ENCODE results near the gene FOXI2.

Gene FOXI2

GRCh38 chr10:127736915-127737562 lies at the start of gene FOXI2:
TSS of gene FOXI2 (plus strand) at chr10:127737185. CDS start at chr10:127737274, 89 bp downstream.
- no peak for DNase-seq

DNA sequence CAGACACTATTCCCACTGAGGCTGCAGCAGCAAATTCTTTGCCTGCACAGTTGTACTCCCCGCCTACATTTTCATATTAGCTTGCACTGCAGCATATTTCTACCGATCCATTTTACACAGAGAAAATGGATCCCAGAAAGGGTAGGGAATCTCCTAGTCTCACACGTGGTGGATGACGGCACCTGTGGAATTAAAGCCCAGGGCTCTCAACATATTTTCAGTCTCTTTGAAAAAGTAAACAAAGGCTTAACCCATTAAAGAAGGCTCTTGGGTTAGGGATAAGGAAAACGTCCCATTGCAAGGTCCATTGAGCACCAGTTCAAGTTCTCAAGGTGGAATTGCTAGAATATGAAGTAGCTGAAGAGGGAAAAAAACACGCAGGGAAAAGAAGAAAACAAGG lies 49.4 kb upstream of the FOXI2 start:
- no peak for DNase-seq

DNA sequence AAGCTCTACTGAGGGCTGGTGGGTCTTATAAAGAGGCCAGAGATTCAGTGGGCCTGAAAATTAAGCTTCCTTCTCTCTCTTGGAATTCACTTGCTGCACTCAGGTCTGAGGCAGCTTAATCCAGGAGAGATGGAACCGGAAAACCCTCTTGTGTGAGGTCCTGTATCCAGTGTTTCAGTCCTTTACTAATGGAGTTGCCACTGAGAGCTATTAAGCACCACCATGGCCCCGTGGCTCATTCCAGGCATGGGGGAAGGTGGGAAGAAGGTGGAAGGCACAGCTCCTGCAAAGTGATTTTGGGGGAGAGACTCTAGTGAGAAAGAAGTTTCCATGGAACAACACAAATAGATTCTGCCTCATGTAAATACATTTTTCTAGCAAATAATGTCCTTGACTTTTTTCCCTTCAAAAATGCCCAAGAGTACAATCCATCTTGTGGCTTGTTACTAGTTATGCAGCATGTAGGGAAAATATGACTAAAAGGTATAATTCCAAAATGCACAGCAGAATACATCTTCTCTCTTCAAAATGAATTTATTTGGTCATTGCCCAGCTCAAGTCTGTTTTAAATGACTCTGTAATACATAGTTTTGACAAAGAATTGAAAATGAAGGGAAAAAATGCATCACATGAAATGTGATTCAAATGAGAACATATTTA lies 46.7 kb upstream of the FOXI2 start:
- DNase-seq, result no peak

- DNase-seq, result no peak
Measured at GRCh38 chr10:127694580-127695193, 42.3 kb upstream of the FOXI2 start.

DNA sequence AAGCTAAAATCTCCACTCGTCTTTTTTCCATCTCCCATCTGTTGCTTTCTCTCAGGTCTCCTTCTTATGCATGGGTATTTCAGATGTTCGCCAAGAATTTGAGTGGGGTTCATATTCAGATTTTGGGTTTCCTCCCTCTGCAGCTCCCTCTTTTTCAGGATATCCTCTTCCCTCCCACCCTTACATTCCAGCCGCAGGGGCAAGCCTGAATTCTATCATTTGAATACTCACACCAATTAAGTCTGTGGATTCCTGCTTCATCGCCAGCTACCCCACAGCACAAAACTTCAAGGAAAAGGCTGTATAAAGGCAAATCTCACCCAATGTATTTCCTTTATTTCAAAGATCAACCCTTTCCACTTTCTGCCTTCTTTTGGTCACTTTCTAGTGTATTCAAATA lies 41.6 kb upstream of the FOXI2 start:
- DNase-seq, result no peak

DNA sequence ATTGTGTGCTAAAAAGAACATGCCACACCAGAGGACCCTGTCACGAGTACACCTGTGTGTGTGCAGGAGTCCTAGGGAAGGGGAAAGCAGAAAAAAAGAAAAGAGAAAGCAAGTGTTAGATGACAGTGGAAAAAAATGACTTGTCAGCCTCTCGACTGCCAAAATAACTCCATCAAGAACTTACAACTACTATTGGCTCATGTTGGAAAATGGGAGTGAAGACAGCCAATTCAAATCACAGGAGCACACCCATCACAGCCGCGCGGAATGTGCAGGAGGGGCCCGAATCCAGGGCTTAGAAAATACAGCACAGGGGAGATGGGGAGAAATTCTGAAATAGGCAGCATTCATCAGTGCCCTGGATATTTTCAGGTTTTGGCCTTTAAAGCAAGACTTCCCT lies 38.1 kb upstream of the FOXI2 start:
- DNase-seq, result no peak

GRCh38 chr10:127699311-127699710 lies 37.7 kb upstream of the FOXI2 start:
- DNase-seq, result no peak

DNA sequence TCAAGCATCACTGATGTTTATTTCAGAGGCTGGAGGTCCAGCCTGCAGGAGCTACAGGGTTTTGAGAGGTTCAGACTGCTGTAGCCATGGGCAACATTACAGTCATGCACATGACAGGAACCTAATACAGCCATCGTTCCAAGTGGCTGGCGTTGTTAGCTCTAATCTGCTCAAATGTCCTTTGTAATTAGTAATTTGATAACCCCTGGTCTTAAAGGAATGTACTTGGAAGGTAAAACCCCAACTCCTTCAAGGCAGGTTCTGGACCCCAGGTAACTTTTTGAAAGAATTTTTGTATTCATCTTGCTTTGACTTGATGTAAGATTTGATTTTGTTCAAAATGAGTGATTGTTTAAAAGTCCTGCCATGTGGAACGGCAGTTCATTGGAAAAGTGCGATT lies 34.7 kb upstream of the FOXI2 start:
- no peak for DNase-seq

GRCh38 chr10:127715249-127715648 lies 21.7 kb upstream of the FOXI2 start:
- no peak for DNase-seq

DNA sequence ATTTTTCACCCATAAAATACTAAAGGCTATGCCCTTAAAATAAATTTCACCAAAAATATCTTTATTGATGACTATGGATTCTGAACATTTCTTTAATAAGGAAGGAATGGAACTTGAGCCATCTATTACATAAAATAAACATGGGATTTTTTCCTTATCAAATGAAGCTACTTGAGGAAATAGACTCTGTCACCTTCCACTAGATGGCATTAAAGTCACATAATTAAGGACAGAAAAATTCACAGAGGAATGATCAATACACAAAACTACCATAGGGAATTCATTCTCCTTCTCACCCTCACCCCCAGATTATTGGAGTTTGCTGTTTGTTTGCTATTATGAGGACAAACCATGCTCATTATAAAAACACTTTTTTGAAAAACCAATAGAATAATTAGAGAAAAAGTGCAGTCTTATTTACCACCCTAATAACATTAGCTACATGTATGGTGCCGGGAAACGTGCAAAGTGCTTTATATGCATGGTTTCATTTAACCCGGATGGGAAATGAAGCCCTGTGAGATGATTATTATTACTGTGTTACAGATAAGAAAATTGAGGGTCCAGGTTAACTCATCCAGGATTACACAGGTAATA lies 21.1 kb upstream of the FOXI2 start:
- DNase-seq, result no peak

- DNase-seq, result no peak
Measured at GRCh38 chr10:127720142-127720541, 16.8 kb upstream of the FOXI2 start.

DNA sequence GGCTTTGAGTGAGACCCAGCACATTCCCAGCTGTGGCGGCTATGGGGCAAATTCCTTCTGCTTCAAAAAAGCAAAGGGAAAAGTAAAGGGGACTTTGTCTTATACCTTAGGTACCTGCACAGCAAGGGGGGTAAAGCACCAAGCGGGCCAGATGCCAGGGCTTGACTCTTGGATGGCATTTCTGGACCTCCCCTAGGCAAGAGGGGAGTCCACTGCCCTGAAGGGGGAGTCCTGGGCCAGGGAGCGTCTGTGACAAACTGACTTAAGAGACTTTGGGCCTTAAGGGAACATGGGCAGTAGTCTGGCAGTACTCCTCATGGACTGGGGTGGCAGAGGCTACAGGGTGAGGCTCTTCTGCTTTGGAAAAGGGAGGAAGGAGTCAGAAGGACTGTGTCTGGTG lies 16.1 kb upstream of the FOXI2 start:
- no peak for DNase-seq

DNA sequence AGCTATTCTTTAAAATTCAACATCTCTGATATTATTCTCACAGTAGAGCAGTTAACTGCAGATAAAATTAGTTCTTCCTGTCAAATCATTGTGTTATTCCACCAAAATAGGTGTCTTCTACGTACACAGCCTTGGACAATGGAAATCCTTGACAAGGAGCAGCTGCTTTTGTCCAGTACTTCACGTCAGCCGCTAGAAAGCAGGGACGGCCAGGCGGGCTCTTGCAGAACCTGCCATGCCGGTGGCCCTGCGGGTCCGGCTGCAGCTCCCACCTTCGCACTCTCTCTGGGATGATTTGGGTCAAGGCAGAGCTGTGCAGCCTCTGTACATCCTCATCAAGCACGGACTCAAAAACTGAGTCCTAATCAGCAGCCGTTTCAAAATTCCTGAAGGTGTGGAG lies 2.2 kb upstream of the FOXI2 start:
- DNase-seq, result no peak

GRCh38 chr10:127735156-127735555 lies 1.8 kb upstream of the FOXI2 start:
- no peak for DNase-seq

DNA sequence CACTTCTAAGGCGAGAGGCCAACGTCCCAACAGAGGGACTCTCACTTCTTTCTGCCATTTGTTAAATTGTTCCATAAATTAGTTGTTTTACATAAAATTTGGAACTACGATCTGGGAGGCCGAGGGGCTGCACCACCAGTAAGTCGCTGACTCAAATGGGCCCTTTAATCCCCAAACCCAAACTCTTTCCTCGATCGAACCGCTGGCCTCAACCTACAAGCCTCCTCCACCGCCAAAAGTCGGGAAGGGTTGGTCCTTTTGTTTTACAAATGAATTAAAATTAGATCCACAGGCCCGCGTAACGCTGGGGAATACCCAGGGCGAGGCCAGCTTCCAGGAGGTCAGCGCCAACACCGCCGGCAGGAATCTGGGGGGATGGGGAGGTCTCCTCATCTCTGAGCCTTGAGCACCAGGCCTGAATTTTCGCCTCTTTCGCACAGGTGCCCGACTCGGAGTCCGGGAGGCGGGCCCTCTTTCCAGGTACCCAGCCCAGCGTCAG lies 1.2 kb upstream of the FOXI2 start:
- DNase-seq, result no peak

- DNase-seq, result no peak
Measured at GRCh38 chr10:127736222-127736914, 617 bp upstream of the FOXI2 start.

DNA sequence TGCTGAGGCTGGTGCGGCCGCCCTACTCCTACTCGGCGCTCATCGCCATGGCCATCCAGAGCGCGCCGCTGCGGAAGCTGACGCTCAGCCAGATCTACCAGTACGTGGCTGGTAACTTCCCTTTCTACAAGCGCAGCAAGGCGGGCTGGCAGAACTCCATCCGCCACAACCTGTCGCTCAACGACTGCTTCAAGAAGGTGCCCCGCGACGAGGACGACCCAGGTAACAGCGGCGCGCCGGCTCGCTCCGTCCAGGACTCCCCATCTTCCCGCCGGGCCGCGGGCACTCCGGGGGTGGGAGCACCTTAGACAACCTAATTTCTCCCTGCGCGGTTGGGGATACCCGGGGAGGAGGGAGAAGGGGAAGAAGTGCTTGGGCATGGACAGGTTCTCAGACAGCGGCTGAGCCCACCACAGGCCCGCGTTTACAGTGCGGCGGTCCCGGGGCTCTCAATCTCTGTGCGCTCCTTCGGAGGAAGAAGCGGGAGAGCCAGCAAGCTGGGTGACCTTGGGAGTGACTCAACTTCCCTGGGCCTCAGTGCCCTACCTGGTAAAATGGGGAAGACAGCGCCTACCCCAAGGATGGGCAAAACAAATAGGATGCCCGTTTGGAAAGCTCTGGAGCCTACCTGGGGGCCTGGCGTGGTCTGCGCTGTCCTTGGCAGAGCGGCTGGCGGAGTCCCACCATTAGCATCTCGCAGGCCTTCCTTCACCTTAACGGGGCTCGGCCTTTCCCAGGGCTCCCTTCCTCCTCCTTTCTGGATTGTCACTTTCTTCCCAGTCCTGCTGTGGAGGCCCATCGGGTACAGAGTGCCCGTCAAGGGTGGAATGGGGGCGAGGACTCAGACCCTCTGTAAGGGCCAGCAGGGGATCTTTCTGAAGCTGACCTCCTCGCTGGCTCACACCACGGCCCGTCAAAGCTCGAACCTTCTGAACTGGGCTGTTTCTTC lies 852 bp downstream of the FOXI2 start:
- no peak for DNase-seq

- no peak for DNase-seq
Measured at GRCh38 chr10:127738512-127739424, 1.8 kb downstream of the FOXI2 start.

- DNase-seq, result no peak
Measured at GRCh38 chr10:127739908-127740307, 2.9 kb downstream of the FOXI2 start.

DNA sequence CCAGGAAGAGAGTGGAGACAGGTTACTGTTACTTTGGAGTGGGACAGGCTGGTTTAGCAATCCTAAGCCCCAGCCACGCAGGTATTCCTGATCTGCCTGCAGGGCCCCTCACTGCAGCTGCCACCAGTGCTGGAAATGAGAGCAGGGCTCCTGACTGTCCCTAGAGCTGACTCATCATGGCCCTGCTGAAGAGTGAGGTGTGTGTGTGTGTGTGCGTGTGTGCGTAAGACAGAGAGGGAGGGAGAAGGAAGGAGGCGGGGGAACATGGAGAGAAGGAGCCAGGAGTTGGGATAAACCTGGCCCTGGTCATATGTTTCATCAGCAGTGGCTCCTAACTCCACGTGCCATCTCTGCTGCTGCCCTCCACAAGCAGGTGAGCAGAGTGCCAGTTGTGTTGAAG lies 3.6 kb downstream of the FOXI2 start:
- no peak for DNase-seq

GRCh38 chr10:127743205-127743604 lies 6.2 kb downstream of the FOXI2 start:
- DNase-seq, result no peak

Measured in T1000 (cell line).